ENCODE data around the gene FANCE.

Gene FANCE

GRCh38 chr6:35485402-35485877 is 33.3 kb downstream of the FANCE start:
- TF ChIP-seq, protein P1, sequence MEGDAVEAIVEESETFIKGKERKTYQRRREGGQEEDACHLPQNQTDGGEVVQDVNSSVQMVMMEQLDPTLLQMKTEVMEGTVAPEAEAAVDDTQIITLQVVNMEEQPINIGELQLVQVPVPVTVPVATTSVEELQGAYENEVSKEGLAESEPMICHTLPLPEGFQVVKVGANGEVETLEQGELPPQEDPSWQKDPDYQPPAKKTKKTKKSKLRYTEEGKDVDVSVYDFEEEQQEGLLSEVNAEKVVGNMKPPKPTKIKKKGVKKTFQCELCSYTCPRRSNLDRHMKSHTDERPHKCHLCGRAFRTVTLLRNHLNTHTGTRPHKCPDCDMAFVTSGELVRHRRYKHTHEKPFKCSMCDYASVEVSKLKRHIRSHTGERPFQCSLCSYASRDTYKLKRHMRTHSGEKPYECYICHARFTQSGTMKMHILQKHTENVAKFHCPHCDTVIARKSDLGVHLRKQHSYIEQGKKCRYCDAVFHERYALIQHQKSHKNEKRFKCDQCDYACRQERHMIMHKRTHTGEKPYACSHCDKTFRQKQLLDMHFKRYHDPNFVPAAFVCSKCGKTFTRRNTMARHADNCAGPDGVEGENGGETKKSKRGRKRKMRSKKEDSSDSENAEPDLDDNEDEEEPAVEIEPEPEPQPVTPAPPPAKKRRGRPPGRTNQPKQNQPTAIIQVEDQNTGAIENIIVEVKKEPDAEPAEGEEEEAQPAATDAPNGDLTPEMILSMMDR (IDR thresholded peaks at IDR 0.05; ENCODE audit: borderline replicate concordance, insufficient read depth, low read depth, low read length) = no peak
- no peak overlapping the region for H3K4me3 ChIP-seq (ENCODE audit: low read depth, low read length)

- TF ChIP-seq, protein P1 (IDR thresholded peaks at IDR 0.05; ENCODE audit: borderline replicate concordance, insufficient read depth, low read depth, low read length) = no peak
- H3K4me3 ChIP-seq (ENCODE audit: low read depth, low read length) = no peak overlapping the region
These were observed 34.1 kb downstream of the FANCE start for GRCh38 chr6:35486005-35486925.

- TF ChIP-seq, protein P1 (IDR thresholded peaks at IDR 0.05; ENCODE audit: borderline replicate concordance, insufficient read depth, low read depth, low read length) = no peak
- no peak overlapping the region for H3K4me3 ChIP-seq (ENCODE audit: low read depth, low read length)
These were observed 35.7 kb downstream of the FANCE start for GRCh38 chr6:35487658-35488516.

GRCh38 chr6:35488517-35488862 is 36.4 kb downstream of the FANCE start:
- no peak overlapping the region for H3K4me3 ChIP-seq (ENCODE audit: low read depth, low read length)
- TF ChIP-seq, protein P1 (IDR thresholded peaks at IDR 0.05; ENCODE audit: borderline replicate concordance, insufficient read depth, low read depth, low read length) = no peak

GRCh38 chr6:35489066-35489465 is 36.9 kb downstream of the FANCE start:
- H3K4me3 ChIP-seq (ENCODE audit: low read depth, low read length) = no peak overlapping the region
- TF ChIP-seq, protein P1 (IDR thresholded peaks at IDR 0.05; ENCODE audit: borderline replicate concordance, insufficient read depth, low read depth, low read length) = no peak

DNA sequence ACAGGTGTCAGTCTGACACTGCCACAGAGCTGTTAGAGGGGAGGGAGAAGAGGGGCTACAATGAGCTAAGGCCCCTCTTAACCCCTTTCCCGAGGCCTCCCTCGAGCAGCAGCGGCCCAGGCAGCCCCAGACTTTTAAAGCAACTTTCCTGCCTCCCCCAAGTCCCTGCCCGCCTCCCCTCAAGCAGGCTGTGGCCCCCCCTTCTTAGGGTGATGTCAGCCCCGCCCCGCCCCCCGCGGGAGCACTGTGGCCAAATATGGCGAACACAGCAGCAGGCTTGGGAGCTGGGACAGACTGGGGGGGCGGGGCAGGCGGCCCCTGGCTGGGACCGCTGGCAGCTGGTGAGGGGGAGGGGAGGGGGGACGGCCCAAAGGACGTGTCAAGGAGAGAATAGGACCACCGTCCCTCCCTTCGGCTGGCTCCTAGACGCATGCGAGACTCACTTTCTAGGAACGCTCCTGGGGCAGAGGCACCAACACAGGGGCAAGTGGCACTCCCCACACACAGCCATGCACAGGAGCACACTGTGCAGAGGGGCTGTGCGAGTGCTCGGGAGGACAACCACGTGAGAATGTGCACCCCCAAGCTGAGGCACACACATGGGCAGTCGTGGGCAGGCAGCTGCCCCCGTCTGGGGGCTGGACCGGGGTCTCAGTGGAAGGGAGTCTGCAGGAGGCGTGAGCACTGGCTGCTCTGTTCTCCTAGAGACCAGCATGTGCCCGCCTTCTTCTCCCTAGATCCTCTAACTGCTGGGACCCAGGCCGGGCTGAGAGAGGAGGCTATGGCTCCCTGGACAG is 38.1 kb downstream of the FANCE start:
- no peak overlapping the region for H3K4me3 ChIP-seq (ENCODE audit: low read depth, low read length)
- TF ChIP-seq, protein P1 (IDR thresholded peaks at IDR 0.05; ENCODE audit: borderline replicate concordance, insufficient read depth, low read depth, low read length) = no peak
